ENCODE data around the gene MDFI.

GRCh38 chr6:41622206-41622988 is 15.9 kb upstream of the MDFI start:
- TF ChIP-seq, protein P1, sequence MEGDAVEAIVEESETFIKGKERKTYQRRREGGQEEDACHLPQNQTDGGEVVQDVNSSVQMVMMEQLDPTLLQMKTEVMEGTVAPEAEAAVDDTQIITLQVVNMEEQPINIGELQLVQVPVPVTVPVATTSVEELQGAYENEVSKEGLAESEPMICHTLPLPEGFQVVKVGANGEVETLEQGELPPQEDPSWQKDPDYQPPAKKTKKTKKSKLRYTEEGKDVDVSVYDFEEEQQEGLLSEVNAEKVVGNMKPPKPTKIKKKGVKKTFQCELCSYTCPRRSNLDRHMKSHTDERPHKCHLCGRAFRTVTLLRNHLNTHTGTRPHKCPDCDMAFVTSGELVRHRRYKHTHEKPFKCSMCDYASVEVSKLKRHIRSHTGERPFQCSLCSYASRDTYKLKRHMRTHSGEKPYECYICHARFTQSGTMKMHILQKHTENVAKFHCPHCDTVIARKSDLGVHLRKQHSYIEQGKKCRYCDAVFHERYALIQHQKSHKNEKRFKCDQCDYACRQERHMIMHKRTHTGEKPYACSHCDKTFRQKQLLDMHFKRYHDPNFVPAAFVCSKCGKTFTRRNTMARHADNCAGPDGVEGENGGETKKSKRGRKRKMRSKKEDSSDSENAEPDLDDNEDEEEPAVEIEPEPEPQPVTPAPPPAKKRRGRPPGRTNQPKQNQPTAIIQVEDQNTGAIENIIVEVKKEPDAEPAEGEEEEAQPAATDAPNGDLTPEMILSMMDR (conservative IDR thresholded peaks at IDR 0.05; ENCODE audit: low read depth in 2 of 2), result no peak
- TF ChIP-seq POLR2AphosphoS5 (IDR thresholded peaks at IDR 0.05; ENCODE audit: low read depth), result no peak
- no peak for TF ChIP-seq JUNB (IDR thresholded peaks at IDR 0.05; ENCODE audit: unreplicated experiment)
- TF ChIP-seq EZH2 (IDR thresholded peaks at IDR 0.05; ENCODE audit: low read depth, unreplicated experiment), result no peak
- TF ChIP-seq, protein P2, sequence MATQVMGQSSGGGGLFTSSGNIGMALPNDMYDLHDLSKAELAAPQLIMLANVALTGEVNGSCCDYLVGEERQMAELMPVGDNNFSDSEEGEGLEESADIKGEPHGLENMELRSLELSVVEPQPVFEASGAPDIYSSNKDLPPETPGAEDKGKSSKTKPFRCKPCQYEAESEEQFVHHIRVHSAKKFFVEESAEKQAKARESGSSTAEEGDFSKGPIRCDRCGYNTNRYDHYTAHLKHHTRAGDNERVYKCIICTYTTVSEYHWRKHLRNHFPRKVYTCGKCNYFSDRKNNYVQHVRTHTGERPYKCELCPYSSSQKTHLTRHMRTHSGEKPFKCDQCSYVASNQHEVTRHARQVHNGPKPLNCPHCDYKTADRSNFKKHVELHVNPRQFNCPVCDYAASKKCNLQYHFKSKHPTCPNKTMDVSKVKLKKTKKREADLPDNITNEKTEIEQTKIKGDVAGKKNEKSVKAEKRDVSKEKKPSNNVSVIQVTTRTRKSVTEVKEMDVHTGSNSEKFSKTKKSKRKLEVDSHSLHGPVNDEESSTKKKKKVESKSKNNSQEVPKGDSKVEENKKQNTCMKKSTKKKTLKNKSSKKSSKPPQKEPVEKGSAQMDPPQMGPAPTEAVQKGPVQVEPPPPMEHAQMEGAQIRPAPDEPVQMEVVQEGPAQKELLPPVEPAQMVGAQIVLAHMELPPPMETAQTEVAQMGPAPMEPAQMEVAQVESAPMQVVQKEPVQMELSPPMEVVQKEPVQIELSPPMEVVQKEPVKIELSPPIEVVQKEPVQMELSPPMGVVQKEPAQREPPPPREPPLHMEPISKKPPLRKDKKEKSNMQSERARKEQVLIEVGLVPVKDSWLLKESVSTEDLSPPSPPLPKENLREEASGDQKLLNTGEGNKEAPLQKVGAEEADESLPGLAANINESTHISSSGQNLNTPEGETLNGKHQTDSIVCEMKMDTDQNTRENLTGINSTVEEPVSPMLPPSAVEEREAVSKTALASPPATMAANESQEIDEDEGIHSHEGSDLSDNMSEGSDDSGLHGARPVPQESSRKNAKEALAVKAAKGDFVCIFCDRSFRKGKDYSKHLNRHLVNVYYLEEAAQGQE (IDR thresholded peaks at IDR 0.05; ENCODE audit: unreplicated experiment), result no peak
- no peak for TF ChIP-seq EZH2phosphoT487 (IDR thresholded peaks at IDR 0.05; ENCODE audit: unreplicated experiment)
- no peak for TF ChIP-seq ZNF114 (CRISPR knock-in tag; IDR thresholded peaks at IDR 0.05)
- TF ChIP-seq CREB1 (CRISPR knock-in tag; IDR thresholded peaks at IDR 0.05; ENCODE audit: low read depth), result no peak
- no peak for TF ChIP-seq ETS1 (IDR thresholded peaks at IDR 0.05)
- TF ChIP-seq, protein P3, sequence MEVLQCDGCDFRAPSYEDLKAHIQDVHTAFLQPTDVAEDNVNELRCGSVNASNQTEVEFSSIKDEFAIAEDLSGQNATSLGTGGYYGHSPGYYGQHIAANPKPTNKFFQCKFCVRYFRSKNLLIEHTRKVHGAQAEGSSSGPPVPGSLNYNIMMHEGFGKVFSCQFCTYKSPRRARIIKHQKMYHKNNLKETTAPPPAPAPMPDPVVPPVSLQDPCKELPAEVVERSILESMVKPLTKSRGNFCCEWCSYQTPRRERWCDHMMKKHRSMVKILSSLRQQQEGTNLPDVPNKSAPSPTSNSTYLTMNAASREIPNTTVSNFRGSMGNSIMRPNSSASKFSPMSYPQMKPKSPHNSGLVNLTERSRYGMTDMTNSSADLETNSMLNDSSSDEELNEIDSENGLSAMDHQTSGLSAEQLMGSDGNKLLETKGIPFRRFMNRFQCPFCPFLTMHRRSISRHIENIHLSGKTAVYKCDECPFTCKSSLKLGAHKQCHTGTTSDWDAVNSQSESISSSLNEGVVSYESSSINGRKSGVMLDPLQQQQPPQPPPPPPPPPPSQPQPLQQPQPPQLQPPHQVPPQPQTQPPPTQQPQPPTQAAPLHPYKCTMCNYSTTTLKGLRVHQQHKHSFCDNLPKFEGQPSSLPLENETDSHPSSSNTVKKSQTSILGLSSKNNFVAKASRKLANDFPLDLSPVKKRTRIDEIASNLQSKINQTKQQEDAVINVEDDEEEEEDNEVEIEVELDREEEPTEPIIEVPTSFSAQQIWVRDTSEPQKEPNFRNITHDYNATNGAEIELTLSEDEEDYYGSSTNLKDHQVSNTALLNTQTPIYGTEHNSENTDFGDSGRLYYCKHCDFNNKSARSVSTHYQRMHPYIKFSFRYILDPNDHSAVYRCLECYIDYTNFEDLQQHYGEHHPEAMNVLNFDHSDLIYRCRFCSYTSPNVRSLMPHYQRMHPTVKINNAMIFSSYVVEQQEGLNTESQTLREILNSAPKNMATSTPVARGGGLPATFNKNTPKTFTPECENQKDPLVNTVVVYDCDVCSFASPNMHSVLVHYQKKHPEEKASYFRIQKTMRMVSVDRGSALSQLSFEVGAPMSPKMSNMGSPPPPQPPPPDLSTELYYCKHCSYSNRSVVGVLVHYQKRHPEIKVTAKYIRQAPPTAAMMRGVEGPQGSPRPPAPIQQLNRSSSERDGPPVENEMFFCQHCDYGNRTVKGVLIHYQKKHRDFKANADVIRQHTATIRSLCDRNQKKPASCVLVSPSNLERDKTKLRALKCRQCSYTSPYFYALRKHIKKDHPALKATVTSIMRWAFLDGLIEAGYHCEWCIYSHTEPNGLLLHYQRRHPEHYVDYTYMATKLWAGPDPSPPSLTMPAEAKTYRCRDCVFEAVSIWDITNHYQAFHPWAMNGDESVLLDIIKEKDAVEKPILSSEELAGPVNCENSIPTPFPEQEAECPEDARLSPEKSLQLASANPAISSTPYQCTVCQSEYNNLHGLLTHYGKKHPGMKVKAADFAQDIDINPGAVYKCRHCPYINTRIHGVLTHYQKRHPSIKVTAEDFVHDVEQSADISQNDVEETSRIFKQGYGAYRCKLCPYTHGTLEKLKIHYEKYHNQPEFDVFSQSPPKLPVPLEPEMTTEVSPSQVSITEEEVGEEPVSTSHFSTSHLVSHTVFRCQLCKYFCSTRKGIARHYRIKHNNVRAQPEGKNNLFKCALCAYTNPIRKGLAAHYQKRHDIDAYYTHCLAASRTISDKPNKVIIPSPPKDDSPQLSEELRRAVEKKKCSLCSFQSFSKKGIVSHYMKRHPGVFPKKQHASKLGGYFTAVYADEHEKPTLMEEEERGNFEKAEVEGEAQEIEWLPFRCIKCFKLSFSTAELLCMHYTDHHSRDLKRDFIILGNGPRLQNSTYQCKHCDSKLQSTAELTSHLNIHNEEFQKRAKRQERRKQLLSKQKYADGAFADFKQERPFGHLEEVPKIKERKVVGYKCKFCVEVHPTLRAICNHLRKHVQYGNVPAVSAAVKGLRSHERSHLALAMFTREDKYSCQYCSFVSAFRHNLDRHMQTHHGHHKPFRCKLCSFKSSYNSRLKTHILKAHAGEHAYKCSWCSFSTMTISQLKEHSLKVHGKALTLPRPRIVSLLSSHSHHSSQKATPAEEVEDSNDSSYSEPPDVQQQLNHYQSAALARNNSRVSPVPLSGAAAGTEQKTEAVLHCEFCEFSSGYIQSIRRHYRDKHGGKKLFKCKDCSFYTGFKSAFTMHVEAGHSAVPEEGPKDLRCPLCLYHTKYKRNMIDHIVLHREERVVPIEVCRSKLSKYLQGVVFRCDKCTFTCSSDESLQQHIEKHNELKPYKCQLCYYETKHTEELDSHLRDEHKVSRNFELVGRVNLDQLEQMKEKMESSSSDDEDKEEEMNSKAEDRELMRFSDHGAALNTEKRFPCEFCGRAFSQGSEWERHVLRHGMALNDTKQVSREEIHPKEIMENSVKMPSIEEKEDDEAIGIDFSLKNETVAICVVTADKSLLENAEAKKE (CRISPR knock-in tag; IDR thresholded peaks at IDR 0.05), result no peak
- TF ChIP-seq NANOG (IDR thresholded peaks at IDR 0.05; ENCODE audit: borderline replicate concordance), result no peak
- no peak for TF ChIP-seq ZNF331 (CRISPR knock-in tag; IDR thresholded peaks at IDR 0.05; ENCODE audit: low read depth)
